Mesenchymal stem cell (in vitro differentiated cells and primary cell): Measurements from ENCODE around the gene TTC22.

Experiments used
- DNase-seq: peaks from one replicate; pipeline ENCODE4 v3.0.0-alpha.2; 2013
- H2AFZ ChIP-seq: one replicate; pipeline ENCODE4 v1.6.1; 2013; ENCODE audit warnings: low read depth, mild to moderate bottlenecking, control low read depth, inconsistent platforms, low read length, moderate library complexity
- H2AK5ac ChIP-seq: 2 replicates; pipeline ENCODE4 v1.6.1; 2013; ENCODE audit warnings: low read length, moderate library complexity, mild to moderate bottlenecking, inconsistent platforms; ENCODE audit not compliant: severe bottlenecking
- H2BK120ac ChIP-seq: one replicate; pipeline ENCODE4 v1.6.1; 2013; ENCODE audit warnings: low read depth, mild to moderate bottlenecking, inconsistent platforms, low read length, moderate library complexity
- H2BK12ac ChIP-seq, 2 experiments: one replicate each; pipeline ENCODE4 v1.6.1; 2013; ENCODE audit warnings: inconsistent platforms in 2 of 2, low read length in 2 of 2, mild to moderate bottlenecking in 2 of 2, moderate library complexity in 2 of 2, control low read depth in 1 of 2
- H2BK15ac ChIP-seq: one replicate; pipeline ENCODE4 v1.6.1; 2013; ENCODE audit warnings: mild to moderate bottlenecking, low read depth, inconsistent platforms; ENCODE audit not compliant: poor library complexity, severe bottlenecking
- H2BK5ac ChIP-seq: 2 replicates; pipeline ENCODE4 v1.6.1; 2013; ENCODE audit warnings: low read depth, mild to moderate bottlenecking, low read length, control low read depth, inconsistent platforms; ENCODE audit not compliant: poor library complexity, severe bottlenecking
- H3K14ac ChIP-seq, 2 experiments: one replicate each; pipeline ENCODE4 v1.6.1; 2013; ENCODE audit warnings: inconsistent platforms in 2 of 2, low read length in 2 of 2, control low read depth in 1 of 2, mild to moderate bottlenecking in 1 of 2, moderate library complexity in 1 of 2
- H3K18ac ChIP-seq, 2 experiments: one replicate each; pipeline ENCODE4 v1.6.1; 2013; ENCODE audit warnings: inconsistent platforms in 2 of 2, low read length in 2 of 2, control low read depth in 1 of 2, low read depth in 1 of 2, mild to moderate bottlenecking in 1 of 2
- H3K23ac ChIP-seq, 2 experiments: one replicate each; pipeline ENCODE4 v1.6.1; 2013; ENCODE audit warnings: inconsistent platforms in 2 of 2, low read length in 2 of 2, mild to moderate bottlenecking in 2 of 2, moderate library complexity in 2 of 2, control low read depth in 1 of 2
- H3K27ac ChIP-seq: 2 replicates; pipeline ENCODE4 v1.5.1; 2013; ENCODE audit warnings: mild to moderate bottlenecking, moderate library complexity, low read length, control low read depth, inconsistent platforms; ENCODE audit not compliant: poor library complexity, severe bottlenecking
- H3K27me3 ChIP-seq, 2 experiments: 2 replicates each; pipeline versions ENCODE4 v1.6.1 to v1.7.0; 2013; ENCODE audit warnings: low read length in 2 of 2, mild to moderate bottlenecking in 2 of 2, moderate library complexity in 2 of 2, control low read depth in 1 of 2, inconsistent platforms in 1 of 2; ENCODE audit not compliant: control insufficient read depth in 1 of 2, insufficient read depth in 1 of 2
- H3K36me3 ChIP-seq, 2 experiments: 2 replicates each; pipeline versions ENCODE4 v1.6.1 to v1.7.0; 2013; ENCODE audit warnings: low read length in 2 of 2, control low read depth in 1 of 2, inconsistent platforms in 1 of 2, low read depth in 1 of 2, mild to moderate bottlenecking in 1 of 2; ENCODE audit not compliant: insufficient read depth in 2 of 2, control insufficient read depth in 1 of 2
- H3K4ac ChIP-seq, 2 experiments: one replicate each; pipeline ENCODE4 v1.6.1; 2013; ENCODE audit warnings: inconsistent platforms in 2 of 2, low read length in 2 of 2, mild to moderate bottlenecking in 2 of 2, moderate library complexity in 2 of 2, control low read depth in 1 of 2, low read depth in 1 of 2
- H3K4me1 ChIP-seq: 2 replicates; pipeline ENCODE4 v1.6.1; 2013; ENCODE audit warnings: low read depth, low read length, control low read depth; ENCODE audit not compliant: control insufficient read depth, insufficient read depth
- H3K4me2 ChIP-seq: 2 replicates; pipeline ENCODE4 v1.6.1; 2013; ENCODE audit warnings: low read length, mild to moderate bottlenecking, inconsistent platforms; ENCODE audit not compliant: poor library complexity, severe bottlenecking
- H3K4me3 ChIP-seq, 2 experiments: 2 replicates each; pipeline versions ENCODE4 v1.5.1 to v1.7.0; 2013; ENCODE audit warnings: low read length in 2 of 2, mild to moderate bottlenecking in 2 of 2, control low read depth in 1 of 2, low read depth in 1 of 2; ENCODE audit not compliant: insufficient read depth in 1 of 2
- H3K79me1 ChIP-seq: replicated peaks from 2 replicates; pipeline ENCODE4 v1.6.1; 2013; ENCODE audit warnings: mild to moderate bottlenecking, control low read depth, low read length, inconsistent platforms; ENCODE audit not compliant: poor library complexity, severe bottlenecking
- H3K9ac ChIP-seq: 2 replicates; pipeline ENCODE4 v1.7.0; 2013; ENCODE audit warnings: mild to moderate bottlenecking, low read length, moderate library complexity
- H3K9me3 ChIP-seq: 2 replicates; pipeline ENCODE4 v1.7.0; 2013; ENCODE audit warnings: mild to moderate bottlenecking, low read length; ENCODE audit not compliant: control insufficient read depth
- H4K8ac ChIP-seq: one replicate; pipeline ENCODE4 v1.6.1; 2013; ENCODE audit warnings: inconsistent platforms, mild to moderate bottlenecking, low read length, moderate library complexity
- H4K91ac ChIP-seq: one replicate; pipeline ENCODE4 v1.6.1; 2013; ENCODE audit warnings: mild to moderate bottlenecking, low read length, inconsistent platforms
- WGBS: methylation state at CpG from one replicate; pipeline ENCODE4 v1.1.7; 2013; ENCODE audit warnings: mixed read lengths; 5-methylcytosine and 5-hydroxymethylcytosine counted together

TTC22 gene

DNA sequence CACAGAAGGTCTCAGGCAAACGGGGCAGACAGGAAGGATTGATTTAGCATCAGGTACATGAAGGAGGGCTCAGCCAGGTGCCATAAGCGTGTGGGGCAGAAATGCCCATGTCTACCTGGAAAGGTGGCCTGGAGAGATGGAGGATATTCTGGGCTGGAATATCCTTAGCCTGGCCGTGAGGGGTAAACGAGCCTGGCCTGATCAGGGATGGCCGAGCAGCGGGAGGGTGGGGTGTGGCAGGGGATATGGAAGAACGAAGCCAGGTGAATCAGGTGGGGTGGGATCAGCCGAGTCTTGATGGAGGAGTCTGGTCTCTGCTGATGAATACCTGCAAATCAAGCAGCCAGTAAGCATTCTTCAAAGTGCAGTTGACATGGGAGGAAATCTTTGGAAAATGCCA is 35.5 kb upstream of the TTC22 start:
- Histone ChIP-seq H3K36me3 (no peaks in the 10 kb centered on the region), H3K79me1 (no peaks in the 10 kb centered on the region), H3K18ac (no peak overlapping the region), H2BK12ac (no peak overlapping the region), H3K27ac (no peak overlapping the region), H2BK5ac (no peak overlapping the region), H3K4me3 (no peak overlapping the region), H4K91ac (no peak overlapping the region), H3K4me2 (no peak overlapping the region), H3K27me3 (peaks cover 20 to 24% of the 10 kb centered on the region in 2 experiments), H3K9me3 (no peaks in the 10 kb centered on the region), H3K9ac (no peak overlapping the region), H2BK120ac (no peak overlapping the region), H3K4ac (no peak overlapping the region), H3K14ac (no peak overlapping the region), H2BK15ac (no peak overlapping the region), H3K4me1 (no peaks in the 10 kb centered on the region), H3K23ac (no peak overlapping the region), H2AFZ (no peak overlapping the region), H4K8ac (no peak overlapping the region), H2AK5ac (no peak overlapping the region)
- DNase-seq, result no peak
- WGBS, result 76% methylated on average over 8 of the region's 8 CpGs

DNA sequence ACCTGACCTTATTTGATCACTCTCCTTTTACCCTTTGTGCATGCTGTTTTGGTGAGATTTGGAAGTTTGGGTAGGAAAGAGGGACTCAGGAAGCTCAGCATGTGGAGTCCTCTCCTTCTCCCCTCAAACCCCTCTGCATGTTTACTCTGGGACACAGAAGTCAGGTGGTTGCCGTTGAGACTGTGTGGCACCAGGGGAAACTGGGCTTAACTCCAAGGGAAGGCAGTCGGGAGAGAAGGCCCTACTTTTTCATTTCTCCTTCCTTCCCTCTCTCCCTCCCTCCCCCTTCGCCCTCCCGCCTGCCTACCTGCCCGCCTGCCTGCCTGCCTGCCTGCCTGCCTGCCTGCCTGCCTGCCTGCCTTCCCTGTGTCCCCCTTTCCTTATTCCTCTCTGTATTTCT is 34.8 kb upstream of the TTC22 start:
- Histone ChIP-seq H2BK5ac (no peak overlapping the region), H4K91ac (no peak overlapping the region), H3K14ac (no peak overlapping the region), H4K8ac (no peak overlapping the region), H3K4me3 (no peak overlapping the region), H2BK120ac (no peak overlapping the region), H3K9me3 (peaks cover 3% of the 10 kb centered on the region), H3K27me3 (peaks cover 20 to 24% of the 10 kb centered on the region in 2 experiments), H2AK5ac (no peak overlapping the region), H2BK12ac (no peak overlapping the region), H3K18ac (no peak overlapping the region), H3K4ac (no peak overlapping the region), H2BK15ac (no peak overlapping the region), H2AFZ (no peak overlapping the region), H3K36me3 (no peaks in the 10 kb centered on the region), H3K9ac (no peak overlapping the region), H3K23ac (no peak overlapping the region), H3K27ac (no peak overlapping the region), H3K79me1 (no peaks in the 10 kb centered on the region), H3K4me1 (no peaks in the 10 kb centered on the region), H3K4me2 (no peak overlapping the region)
- DNase-seq, result no peak
- 100% methylated on average over 1 of the region's 5 CpGs for WGBS

DNA sequence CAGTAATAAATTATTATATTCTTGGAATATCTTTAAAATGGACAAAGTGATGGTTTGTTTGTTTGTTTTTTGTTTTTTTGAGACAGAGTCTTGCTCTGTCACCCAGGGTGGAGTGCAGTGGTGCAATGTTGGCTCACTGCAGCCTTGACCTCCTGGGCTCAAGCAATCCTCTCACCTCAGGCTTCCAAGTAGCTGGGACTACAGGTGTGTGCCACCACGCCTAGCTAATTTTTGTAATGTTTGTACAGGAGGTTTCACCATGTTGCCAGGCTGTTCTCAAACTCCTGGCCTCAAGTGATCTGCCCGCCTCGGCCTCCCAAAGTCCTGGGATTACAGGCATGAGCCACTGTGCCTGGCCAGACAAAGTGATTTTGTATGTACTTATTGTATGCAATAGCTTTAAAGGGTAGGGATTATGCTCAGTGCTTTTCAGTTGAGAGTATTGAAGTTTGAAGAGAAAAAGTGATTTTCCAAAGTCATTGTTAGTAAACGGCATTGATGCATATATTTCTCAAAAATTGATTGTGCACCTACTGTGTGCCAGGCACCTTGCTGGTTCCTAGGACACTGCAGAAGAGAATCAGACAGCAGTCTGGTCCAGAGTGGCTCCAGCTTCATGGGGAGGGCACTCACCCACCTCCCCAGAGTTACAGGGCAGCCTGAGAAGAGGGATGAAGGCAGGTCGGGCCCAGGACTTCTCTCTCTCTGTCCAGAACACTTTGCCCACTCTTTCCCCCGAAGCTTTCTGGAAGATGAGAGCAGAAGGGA is 34.2 kb upstream of the TTC22 start:
- H3K4ac ChIP-seq, result no peak overlapping the region
- H2BK5ac ChIP-seq, result no peak overlapping the region
- H3K4me1 ChIP-seq, result no peaks in the 10 kb centered on the region
- H4K91ac ChIP-seq, result no peak overlapping the region
- no peak overlapping the region for H3K4me3 ChIP-seq
- no peak overlapping the region for H3K14ac ChIP-seq
- no peak for DNase-seq
- H2BK12ac ChIP-seq, result no peak overlapping the region
- no peak overlapping the region for H2AFZ ChIP-seq
- peaks cover 10% of the 10 kb centered on the region for H3K9me3 ChIP-seq
- WGBS, result 86% methylated on average over 4 of the region's 6 CpGs
- H3K27ac ChIP-seq, result no peak overlapping the region
- H3K23ac ChIP-seq, result no peak overlapping the region
- peaks cover 20 to 24% of the 10 kb centered on the region in 2 experiments for H3K27me3 ChIP-seq
- no peak overlapping the region for H3K18ac ChIP-seq
- H2AK5ac ChIP-seq, result no peak overlapping the region
- H3K9ac ChIP-seq, result no peak overlapping the region
- no peak overlapping the region for H2BK120ac ChIP-seq
- no peak overlapping the region for H4K8ac ChIP-seq
- H3K79me1 ChIP-seq, result no peaks in the 10 kb centered on the region
- H2BK15ac ChIP-seq, result no peak overlapping the region
- no peaks in the 10 kb centered on the region for H3K36me3 ChIP-seq
- H3K4me2 ChIP-seq, result no peak overlapping the region

DNA sequence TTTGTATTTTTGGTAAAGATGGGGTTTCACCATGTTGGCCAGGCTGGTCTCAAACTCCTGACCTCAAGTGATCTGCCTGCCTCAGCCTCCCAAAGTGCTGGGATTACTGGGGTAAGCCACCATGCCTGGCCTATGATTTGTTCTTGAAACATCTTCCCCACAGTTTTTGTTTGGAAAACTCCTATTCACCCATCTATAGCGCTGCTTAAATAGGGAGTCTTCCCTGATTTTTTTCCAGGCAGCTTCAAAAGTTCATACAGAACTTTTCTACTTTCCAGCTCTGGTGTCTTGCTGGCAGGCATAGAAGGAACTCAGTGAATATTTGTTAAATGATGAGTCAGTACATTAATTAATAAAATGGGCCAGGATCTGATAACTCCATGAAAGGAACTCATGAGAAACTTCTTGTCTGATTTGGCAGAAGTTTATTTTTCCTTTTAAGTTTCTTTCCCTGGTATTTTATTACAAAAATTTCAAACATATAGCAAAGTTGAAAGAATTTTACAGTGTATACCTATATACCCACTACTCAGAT is 33.0 kb upstream of the TTC22 start:
- 60% methylated on average over 1 of the region's 1 CpG for WGBS
- no peak overlapping the region for H3K27ac ChIP-seq
- no peak overlapping the region for H2AFZ ChIP-seq
- no peaks in the 10 kb centered on the region for H3K4me1 ChIP-seq
- H3K79me1 ChIP-seq, result no peaks in the 10 kb centered on the region
- no peak overlapping the region for H3K4me3 ChIP-seq
- no peak for DNase-seq
- H3K14ac ChIP-seq, result no peak overlapping the region
- no peak overlapping the region for H3K18ac ChIP-seq
- no peak overlapping the region for H3K4me2 ChIP-seq
- no peak overlapping the region for H4K8ac ChIP-seq
- no peak overlapping the region for H2BK120ac ChIP-seq
- peaks cover 10% of the 10 kb centered on the region for H3K9me3 ChIP-seq
- H3K27me3 ChIP-seq, result peaks cover 24 to 26% of the 10 kb centered on the region in 2 experiments
- no peak overlapping the region for H3K9ac ChIP-seq
- no peak overlapping the region for H4K91ac ChIP-seq
- H3K4ac ChIP-seq, result no peak overlapping the region
- H2AK5ac ChIP-seq, result no peak overlapping the region
- no peak overlapping the region for H2BK15ac ChIP-seq
- H3K23ac ChIP-seq, result no peak overlapping the region
- no peak overlapping the region for H2BK5ac ChIP-seq
- no peak overlapping the region for H2BK12ac ChIP-seq
- no peaks in the 10 kb centered on the region for H3K36me3 ChIP-seq
